H1 (cell line): ENCODE results near the gene SEMA3E. TPM values are rescaled to one million over a fixed set of nuclear protein-coding genes. Genes with fewer than 3 reads are reported as not detected.

Experiments used
- CHD7 ChIP-seq: fragments of 300-600 bp; sonication (generic); IDR thresholded peaks from 2 replicates; pipeline ENCODE4 v1.7.1; 2012; ENCODE audit warnings: low read length, moderate library complexity, mild to moderate bottlenecking, inconsistent platforms; ENCODE audit not compliant: insufficient replicate concordance
- JUND ChIP-seq: IDR thresholded peaks from 2 replicates; pipeline ENCODE4 v1.6.1; 2011; ENCODE audit warnings: mild to moderate bottlenecking, improper control_type of control experiment, low read length
- TEAD4 ChIP-seq: IDR thresholded peaks from 2 replicates; pipeline ENCODE4 v1.6.1; 2012; ENCODE audit warnings: low read depth, low read length, inconsistent platforms, mixed read lengths
- polyA plus RNA-seq, 7 experiments: library from polyadenylated mRNA; depleted of rRNA in 3 of 7; stranded (reverse) in 5 of 7; unstranded in 2 of 7; fragments of >200 nt in 5 of 7; fragments of 200-250 nt in 2 of 7; gene quantifications; 1 replicate in 5 of 7; 2 replicates in 1 of 7; 4 replicates in 1 of 7; pipeline versions ENCODE4 v1.2.1 to v1.2.3, GENCODE V29; 2011 to 2013; ENCODE audit warnings: missing spikeins in 2 of 7, mixed read lengths in 2 of 7
- total RNA-seq: library from RNA; stranded (reverse); fragmentation: NEBNext Ultra II Directional; extraction: Animal tissue kit (Norgen Biotek cat#: 25700); gene quantifications from 2 replicates; pipeline ENCODE4 v1.2.1, GENCODE V29; 2021

SEMA3E gene
- total and polyA plus RNA-seq, 2 of the 8 experiments (the other 6 are each of a cell fraction or from before 2014, with no cell fraction given), result 0.93 to 0.94 TPM

DNA sequence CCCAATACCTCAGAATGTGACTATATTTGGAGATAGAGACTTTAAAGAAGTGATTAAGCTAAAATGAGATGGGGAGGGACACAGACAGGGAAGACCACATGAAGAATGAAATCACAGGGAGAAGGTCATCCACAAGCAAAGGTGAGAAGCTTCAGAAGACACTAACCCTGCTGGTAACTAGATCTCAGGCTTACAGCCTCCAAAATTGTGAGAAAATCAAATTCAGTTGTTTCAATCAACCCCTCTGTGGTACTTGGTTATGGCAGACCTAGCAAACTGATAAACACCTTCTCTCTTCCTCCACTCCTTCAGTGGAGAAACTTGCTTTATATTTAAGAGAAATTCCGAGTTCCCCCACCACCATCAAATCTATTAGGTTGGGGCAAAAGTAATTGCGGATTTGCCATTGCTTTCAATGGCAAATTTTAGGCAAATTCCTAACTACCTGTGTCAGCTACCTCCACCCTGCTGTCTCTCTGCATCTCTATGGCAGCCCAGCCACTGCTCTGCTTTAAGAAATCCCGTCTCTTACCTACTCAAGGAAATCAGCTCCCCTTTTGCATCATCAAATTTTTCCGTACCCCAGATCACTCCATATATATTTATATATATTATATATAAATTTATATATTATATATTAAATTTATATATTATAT is 38.2 kb downstream of the SEMA3E start (continued):
- TF ChIP-seq CHD7 (no peak), JUND (peak; percentile 69; the same call in 1 of the 2 replicates), TEAD4 (peak; percentile 29; the same call in 1 of the 2 replicates)
